ENCODE data around the gene NCDN. TPM values are rescaled to one million over a fixed set of nuclear protein-coding genes. Genes with fewer than 3 reads are reported as not detected.

The NCDN gene, protein sequence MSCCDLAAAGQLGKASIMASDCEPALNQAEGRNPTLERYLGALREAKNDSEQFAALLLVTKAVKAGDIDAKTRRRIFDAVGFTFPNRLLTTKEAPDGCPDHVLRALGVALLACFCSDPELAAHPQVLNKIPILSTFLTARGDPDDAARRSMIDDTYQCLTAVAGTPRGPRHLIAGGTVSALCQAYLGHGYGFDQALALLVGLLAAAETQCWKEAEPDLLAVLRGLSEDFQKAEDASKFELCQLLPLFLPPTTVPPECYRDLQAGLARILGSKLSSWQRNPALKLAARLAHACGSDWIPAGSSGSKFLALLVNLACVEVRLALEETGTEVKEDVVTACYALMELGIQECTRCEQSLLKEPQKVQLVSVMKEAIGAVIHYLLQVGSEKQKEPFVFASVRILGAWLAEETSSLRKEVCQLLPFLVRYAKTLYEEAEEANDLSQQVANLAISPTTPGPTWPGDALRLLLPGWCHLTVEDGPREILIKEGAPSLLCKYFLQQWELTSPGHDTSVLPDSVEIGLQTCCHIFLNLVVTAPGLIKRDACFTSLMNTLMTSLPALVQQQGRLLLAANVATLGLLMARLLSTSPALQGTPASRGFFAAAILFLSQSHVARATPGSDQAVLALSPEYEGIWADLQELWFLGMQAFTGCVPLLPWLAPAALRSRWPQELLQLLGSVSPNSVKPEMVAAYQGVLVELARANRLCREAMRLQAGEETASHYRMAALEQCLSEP
- 10 to 100 TPM; 20.1 to 31.7 TPM for total RNA-seq

DNA sequence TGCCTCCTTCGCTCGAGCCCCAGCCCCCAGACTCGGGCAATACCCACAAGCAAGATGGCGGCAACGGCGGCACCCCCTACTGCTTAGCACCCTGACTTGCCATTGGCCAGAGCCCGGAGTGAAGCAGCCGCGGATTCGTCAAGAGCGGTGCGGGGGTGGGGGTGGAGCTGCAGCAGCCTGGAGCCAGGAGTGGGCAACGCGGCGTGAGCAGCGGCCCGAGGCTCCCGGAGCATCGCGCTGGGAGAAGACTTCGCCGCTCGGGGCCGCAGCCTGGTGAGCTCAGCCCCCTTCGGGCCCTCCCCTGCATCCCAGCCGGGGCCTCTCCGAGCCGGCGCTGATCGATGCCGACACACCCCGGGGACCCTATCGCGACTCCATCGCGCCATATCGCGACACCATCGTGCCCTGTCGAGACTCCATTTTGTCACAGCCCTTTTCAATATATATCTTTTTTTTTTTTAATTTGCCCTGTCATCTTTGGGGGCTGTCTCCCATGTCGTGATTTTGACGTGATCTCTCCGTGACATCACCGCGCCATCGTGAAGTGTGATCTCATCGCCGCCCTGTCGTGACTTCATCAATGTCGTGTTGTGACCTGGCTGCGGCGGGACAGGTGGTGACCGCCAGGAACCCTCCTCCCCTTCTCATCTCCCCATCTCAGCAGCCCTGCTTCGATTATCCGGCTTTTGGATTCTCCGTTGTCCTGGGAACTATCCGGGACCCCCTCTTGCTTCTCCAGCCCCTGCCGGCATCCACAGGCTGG is at the start of gene NCDN:
NCDN (plus strand) TSS at position 189 of the 763 bp plus-strand sequence; CDS start at position 581, 392 bp downstream.
- CTCF ChIA-PET: interaction anchor here (0.8 to 4.8 kb wide), 6 partner anchors 11 to 212 kb away, joined by 3 to 41 read pairs (median 5); partner anchors contain the start of gene CLSPN
- peaks cover 9% of the 10 kb centered on the region for H3K36me3 Mint-ChIP-seq
- ATAC-seq (peak; percentile 94), DNase-seq (peak; percentile 99)
- peak within 1 kb of the TSS; percentile 95 for H3K27ac Mint-ChIP-seq
- H3K4me3 Mint-ChIP-seq: peak within 1 kb of the TSS; percentile 93
- H3K27me3 Mint-ChIP-seq: no peaks in the 10 kb centered on the region
- peaks cover 32% of the 10 kb centered on the region for H3K4me1 Mint-ChIP-seq
- H3K9me3 Mint-ChIP-seq (ENCODE audit: low read depth): no peaks in the 10 kb centered on the region

DNA sequence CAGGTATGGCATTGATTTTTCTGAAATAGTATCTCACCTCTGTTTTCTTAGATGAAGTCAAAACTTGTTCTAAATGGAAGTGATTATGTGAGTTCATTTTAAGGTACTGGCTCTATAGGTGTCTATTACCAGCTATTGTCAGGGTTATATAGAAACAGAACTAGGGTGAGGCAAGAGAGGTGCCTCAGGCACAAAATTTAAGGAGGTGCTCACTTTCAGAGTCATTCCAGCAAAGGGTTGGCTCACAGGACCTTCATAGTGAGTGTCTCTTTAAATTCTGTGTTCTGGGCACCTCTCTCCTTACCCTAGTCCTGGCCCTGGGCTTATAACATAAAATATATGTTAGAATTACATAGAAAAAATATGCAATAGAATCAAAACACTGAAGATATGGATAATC is 49.7 kb upstream of the NCDN start:
- ATAC-seq: no peak
- Mint-ChIP-seq H3K9me3 (ENCODE audit: low read depth) (peaks cover 1% of the 10 kb centered on the region), H3K4me1 (peaks cover 39% of the 10 kb centered on the region), H3K27ac (peak overlapping the region; percentile 95), H3K27me3 (no peaks in the 10 kb centered on the region), H3K4me3 (no peak overlapping the region), H3K36me3 (peaks cover 32% of the 10 kb centered on the region)
- CTCF ChIA-PET: interaction anchor here (1.8 kb wide), 1 partner anchor 57 kb away, joined by 5 read pairs; no protein-coding TSS in a partner anchor
- no peak for DNase-seq

DNA sequence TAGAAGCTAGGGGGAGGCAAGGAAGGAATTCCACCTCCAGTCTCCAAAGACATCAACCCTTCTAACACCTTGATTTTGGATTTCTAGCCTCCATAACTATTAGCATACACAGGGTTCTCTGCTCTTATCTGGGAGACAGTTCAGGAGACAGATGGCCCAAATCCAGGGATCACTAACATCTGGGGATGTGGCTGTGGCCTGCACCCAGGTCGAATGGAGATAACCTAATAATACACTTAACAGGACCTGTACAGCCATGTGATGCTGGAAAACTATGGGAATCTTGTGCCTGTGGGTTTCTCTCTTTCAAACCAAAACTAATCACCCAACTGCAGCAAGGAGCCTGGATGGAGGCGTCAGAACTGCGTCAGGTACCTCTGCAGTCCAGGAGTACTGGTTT is 48.0 kb upstream of the NCDN start:
- H3K27ac Mint-ChIP-seq: no peak overlapping the region
- H3K36me3 Mint-ChIP-seq: peaks cover 32% of the 10 kb centered on the region
- peaks cover 39% of the 10 kb centered on the region for H3K4me1 Mint-ChIP-seq
- peaks cover 3% of the 10 kb centered on the region for H3K9me3 Mint-ChIP-seq (ENCODE audit: low read depth)
- DNase-seq (no peak), ATAC-seq (no peak)
- CTCF ChIA-PET: no interaction called here
- no peak overlapping the region for H3K4me3 Mint-ChIP-seq
- no peaks in the 10 kb centered on the region for H3K27me3 Mint-ChIP-seq

- peaks cover 34% of the 10 kb centered on the region for H3K36me3 Mint-ChIP-seq
- H3K27ac Mint-ChIP-seq: no peak overlapping the region
- peaks cover 25% of the 10 kb centered on the region for H3K4me1 Mint-ChIP-seq
- peaks cover 8% of the 10 kb centered on the region for H3K9me3 Mint-ChIP-seq (ENCODE audit: low read depth)
- H3K4me3 Mint-ChIP-seq: no peak overlapping the region
- no peaks in the 10 kb centered on the region for H3K27me3 Mint-ChIP-seq
- ATAC-seq (no peak), DNase-seq (no peak)
- CTCF ChIA-PET: no interaction called here
Observed at GRCh38 chr1:35511305-35511704, 46.3 kb upstream of the NCDN start.

DNA sequence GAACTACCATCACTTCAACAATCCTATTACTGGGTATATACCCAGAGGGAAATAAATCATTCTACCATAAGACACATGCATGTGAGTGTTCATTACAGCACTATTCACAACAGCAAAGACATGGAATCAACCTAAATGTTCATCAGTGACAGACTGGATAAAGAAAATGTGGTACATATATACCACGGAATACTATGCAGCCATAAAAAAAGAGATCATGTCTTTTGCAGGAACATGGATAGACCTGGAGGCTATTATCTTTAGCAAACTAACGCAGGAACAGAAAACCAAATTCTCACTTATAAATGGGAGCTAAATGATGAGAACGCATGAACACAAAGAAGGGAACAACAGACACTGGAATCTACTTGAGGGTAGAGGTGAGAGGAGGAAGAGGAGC is 39.4 kb upstream of the NCDN start:
- no peak for DNase-seq
- CTCF ChIA-PET: no interaction called here
- H3K4me1 Mint-ChIP-seq: no peaks in the 10 kb centered on the region
- peaks cover 24% of the 10 kb centered on the region for H3K9me3 Mint-ChIP-seq (ENCODE audit: low read depth)
- no peaks in the 10 kb centered on the region for H3K27me3 Mint-ChIP-seq
- H3K36me3 Mint-ChIP-seq: peaks cover 48% of the 10 kb centered on the region
- no peak overlapping the region for H3K27ac Mint-ChIP-seq
- no peak for ATAC-seq
- H3K4me3 Mint-ChIP-seq: no peak overlapping the region

GRCh38 chr1:35519432-35519831 is 38.2 kb upstream of the NCDN start:
- CTCF ChIA-PET: interaction anchor here (1.1 kb wide), 1 partner anchor 68 kb away, joined by 3 read pairs; no protein-coding TSS in a partner anchor
- peaks cover 54% of the 10 kb centered on the region for H3K36me3 Mint-ChIP-seq
- no peak for DNase-seq
- no peaks in the 10 kb centered on the region for H3K27me3 Mint-ChIP-seq
- no peaks in the 10 kb centered on the region for H3K4me1 Mint-ChIP-seq
- H3K9me3 Mint-ChIP-seq (ENCODE audit: low read depth): peaks cover 27% of the 10 kb centered on the region
- H3K27ac Mint-ChIP-seq: no peak overlapping the region
- no peak overlapping the region for H3K4me3 Mint-ChIP-seq
- ATAC-seq: no peak

GRCh38 chr1:35524106-35524505 is 33.5 kb upstream of the NCDN start:
- H3K9me3 Mint-ChIP-seq (ENCODE audit: low read depth): peaks cover 33% of the 10 kb centered on the region
- H3K4me1 Mint-ChIP-seq: no peaks in the 10 kb centered on the region
- DNase-seq: no peak
- ATAC-seq: no peak
- CTCF ChIA-PET: interaction anchor here (0.6 to 1.2 kb wide), 3 partner anchors 9 to 73 kb away, joined by 3 to 5 read pairs (median 3); no protein-coding TSS in a partner anchor
- H3K4me3 Mint-ChIP-seq: no peak overlapping the region
- H3K27me3 Mint-ChIP-seq: no peaks in the 10 kb centered on the region
- H3K27ac Mint-ChIP-seq: no peak overlapping the region
- H3K36me3 Mint-ChIP-seq: peaks cover 49% of the 10 kb centered on the region

GRCh38 chr1:35530168-35530567 is 27.4 kb upstream of the NCDN start:
- Mint-ChIP-seq H3K27ac (no peak overlapping the region), H3K4me1 (peaks cover 2% of the 10 kb centered on the region), H3K27me3 (no peaks in the 10 kb centered on the region), H3K9me3 (ENCODE audit: low read depth) (peaks cover 34% of the 10 kb centered on the region), H3K36me3 (peaks cover 72% of the 10 kb centered on the region), H3K4me3 (no peak overlapping the region)
- CTCF ChIA-PET: interaction anchor here (0.9 kb wide), 1 partner anchor 8 kb away, joined by 3 read pairs; no protein-coding TSS in a partner anchor
- DNase-seq: no peak
- no peak for ATAC-seq

- Mint-ChIP-seq H3K27me3 (no peaks in the 10 kb centered on the region), H3K36me3 (peaks cover 70% of the 10 kb centered on the region)
Observed at GRCh38 chr1:35530946-35531345, 26.7 kb upstream of the NCDN start.

DNA sequence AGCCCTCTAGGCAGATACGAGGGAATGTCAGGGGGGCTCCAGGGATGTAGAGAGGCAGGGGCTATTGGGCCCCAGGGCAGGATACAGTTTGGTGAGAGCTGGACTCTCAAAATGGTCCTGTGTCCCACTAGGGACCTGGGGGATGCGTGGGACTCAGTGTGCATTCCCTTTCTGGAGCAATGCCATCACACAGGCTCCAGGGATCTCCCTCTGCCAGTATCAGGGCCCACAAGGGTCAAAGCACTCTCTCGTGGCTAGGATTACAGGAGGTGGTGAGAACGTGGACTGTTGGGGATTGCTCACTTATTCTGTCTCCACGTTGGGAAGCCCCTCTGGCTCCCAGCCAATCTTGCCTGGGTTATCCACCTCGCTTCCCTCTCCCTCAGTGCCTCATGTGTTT is 26.2 kb upstream of the NCDN start:
- no peak overlapping the region for H3K4me3 Mint-ChIP-seq
- H3K9me3 Mint-ChIP-seq (ENCODE audit: low read depth): peaks cover 28% of the 10 kb centered on the region
- ATAC-seq (no peak), DNase-seq (no peak)
- peaks cover 70% of the 10 kb centered on the region for H3K36me3 Mint-ChIP-seq
- H3K27me3 Mint-ChIP-seq: no peaks in the 10 kb centered on the region
- CTCF ChIA-PET: interaction anchor here (0.6 kb wide), 2 partner anchors 48 to 928 kb away, joined by 3 read pairs; no protein-coding TSS in a partner anchor
- H3K4me1 Mint-ChIP-seq: peaks cover 4% of the 10 kb centered on the region
- no peak overlapping the region for H3K27ac Mint-ChIP-seq

More at GRCh38 chr1:35530946-35531345, 26.7 kb upstream of the NCDN start:
- DNase-seq (no peak), ATAC-seq (no peak)
- CTCF ChIA-PET: no interaction called here
- no peak overlapping the region for H3K27ac Mint-ChIP-seq
- H3K9me3 Mint-ChIP-seq (ENCODE audit: low read depth): peaks cover 28% of the 10 kb centered on the region
- H3K4me1 Mint-ChIP-seq: peaks cover 4% of the 10 kb centered on the region
- H3K4me3 Mint-ChIP-seq: no peak overlapping the region

DNA sequence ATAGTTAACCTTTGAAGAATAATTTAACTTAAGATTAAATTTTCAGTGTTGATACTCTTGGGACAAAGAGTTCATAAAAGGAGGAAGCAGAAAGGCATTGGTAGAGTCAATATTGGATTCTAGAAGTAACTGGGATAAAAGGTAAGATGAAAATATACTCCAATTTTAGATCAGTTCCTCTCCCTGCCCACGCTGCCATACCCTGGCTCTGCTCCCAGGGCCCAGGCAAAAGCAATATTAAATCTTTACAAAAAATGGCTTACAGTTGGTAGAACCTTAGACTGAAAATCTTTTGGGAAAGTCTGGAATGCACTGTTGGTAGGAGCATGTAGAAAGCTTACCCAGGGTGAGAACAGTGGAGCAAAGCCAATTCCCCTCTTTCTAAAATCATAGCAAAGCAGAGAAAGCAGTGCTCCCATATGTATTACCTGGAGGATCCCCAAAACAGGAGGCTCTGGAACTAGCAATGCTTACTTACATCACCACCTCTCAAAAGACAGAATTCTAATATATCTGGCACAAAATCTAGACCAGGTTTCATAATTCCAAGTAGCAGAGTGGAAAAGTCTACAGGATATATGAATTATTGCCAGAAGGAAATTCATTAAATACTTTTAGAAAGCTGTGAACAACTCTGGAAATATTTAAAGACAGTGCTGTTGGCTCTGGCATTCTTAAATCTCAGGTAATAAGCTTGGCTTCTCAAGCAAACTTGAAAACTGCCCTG is 24.9 kb upstream of the NCDN start:
- H3K4me3 Mint-ChIP-seq: no peak overlapping the region
- H3K27ac Mint-ChIP-seq: no peak overlapping the region
- H3K4me1 Mint-ChIP-seq: peaks cover 17% of the 10 kb centered on the region
- no peak for DNase-seq
- peaks cover 65% of the 10 kb centered on the region for H3K36me3 Mint-ChIP-seq
- no peaks in the 10 kb centered on the region for H3K27me3 Mint-ChIP-seq
- CTCF ChIA-PET: interaction anchor here (1.3 kb wide), 2 partner anchors 32 to 81 kb away, joined by 4 to 5 read pairs; no protein-coding TSS in a partner anchor
- ATAC-seq: no peak
- H3K9me3 Mint-ChIP-seq (ENCODE audit: low read depth): peaks cover 23% of the 10 kb centered on the region

DNA sequence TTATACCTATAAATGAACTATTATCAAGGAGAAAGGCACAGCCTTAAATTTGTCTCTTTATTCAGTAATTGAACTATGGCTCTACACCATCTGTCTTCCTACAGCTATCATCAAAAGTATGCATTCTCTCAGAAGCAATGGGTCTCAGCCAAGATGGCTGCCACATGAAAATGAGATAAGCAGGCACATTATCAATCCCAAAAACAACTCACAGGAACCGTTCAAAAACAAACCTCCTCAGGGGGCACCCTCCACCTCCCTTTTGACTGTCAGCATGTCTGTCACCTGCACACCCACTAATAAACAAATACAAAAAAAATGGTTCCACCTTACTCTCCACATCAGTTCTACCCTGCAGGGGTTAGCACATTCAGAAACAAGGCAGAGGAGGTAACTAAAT is 24.0 kb upstream of the NCDN start:
- CTCF ChIA-PET: interaction anchor here (0.7 to 1.3 kb wide), 3 partner anchors 28 to 82 kb away, joined by 4 read pairs; no protein-coding TSS in a partner anchor
- Mint-ChIP-seq H3K4me3 (no peak overlapping the region), H3K36me3 (peaks cover 61% of the 10 kb centered on the region), H3K9me3 (ENCODE audit: low read depth) (peaks cover 17% of the 10 kb centered on the region), H3K27me3 (no peaks in the 10 kb centered on the region), H3K27ac (peak overlapping the region; percentile 15), H3K4me1 (peaks cover 23% of the 10 kb centered on the region)
- no peak for ATAC-seq
- DNase-seq: no peak
